Measurements from ENCODE around the gene CRLF1.

The CRLF1 gene

DNA sequence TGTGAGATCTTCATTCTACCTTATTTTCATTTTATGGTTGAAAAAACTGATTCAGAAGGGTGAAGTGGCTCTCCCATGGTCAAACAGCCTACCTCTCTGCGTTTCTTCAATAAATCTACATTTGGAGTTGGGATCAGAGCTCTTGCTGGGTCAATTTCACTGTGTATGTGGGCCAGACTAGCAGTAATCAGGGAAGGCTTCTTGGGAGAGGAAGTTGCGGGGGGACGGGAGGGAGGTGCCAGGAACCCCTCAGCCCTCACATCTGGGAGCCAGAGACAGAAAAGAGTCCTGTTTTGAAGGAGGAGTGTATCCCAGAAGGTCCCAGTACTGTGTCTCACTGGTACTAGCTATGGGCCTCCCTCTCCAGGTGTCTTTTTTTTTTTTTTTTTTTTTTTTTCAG, 48.0 kb downstream of the CRLF1 start:
- no peak for DNase-seq (ENCODE audit: low read depth, low spot score)

DNA sequence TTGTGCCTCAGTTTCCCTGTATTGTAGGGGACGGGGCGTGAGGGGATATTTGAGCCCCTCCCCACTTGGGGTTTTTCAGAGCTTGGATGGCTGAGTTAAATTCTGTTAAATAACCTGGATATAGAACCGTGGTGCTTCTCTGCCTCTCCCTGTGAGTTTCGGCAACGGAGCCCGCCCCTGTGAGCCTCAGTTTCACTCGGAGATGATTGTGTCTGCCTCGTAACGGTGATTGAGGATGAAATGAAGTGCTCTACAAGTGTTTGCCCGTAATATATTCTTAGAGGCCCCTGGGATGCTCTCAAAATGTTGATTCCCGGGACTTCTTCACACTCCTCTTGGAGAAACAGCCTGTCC, 48.4 kb downstream of the CRLF1 start:
- DNase-seq (ENCODE audit: low read depth, low spot score) = no peak

DNA sequence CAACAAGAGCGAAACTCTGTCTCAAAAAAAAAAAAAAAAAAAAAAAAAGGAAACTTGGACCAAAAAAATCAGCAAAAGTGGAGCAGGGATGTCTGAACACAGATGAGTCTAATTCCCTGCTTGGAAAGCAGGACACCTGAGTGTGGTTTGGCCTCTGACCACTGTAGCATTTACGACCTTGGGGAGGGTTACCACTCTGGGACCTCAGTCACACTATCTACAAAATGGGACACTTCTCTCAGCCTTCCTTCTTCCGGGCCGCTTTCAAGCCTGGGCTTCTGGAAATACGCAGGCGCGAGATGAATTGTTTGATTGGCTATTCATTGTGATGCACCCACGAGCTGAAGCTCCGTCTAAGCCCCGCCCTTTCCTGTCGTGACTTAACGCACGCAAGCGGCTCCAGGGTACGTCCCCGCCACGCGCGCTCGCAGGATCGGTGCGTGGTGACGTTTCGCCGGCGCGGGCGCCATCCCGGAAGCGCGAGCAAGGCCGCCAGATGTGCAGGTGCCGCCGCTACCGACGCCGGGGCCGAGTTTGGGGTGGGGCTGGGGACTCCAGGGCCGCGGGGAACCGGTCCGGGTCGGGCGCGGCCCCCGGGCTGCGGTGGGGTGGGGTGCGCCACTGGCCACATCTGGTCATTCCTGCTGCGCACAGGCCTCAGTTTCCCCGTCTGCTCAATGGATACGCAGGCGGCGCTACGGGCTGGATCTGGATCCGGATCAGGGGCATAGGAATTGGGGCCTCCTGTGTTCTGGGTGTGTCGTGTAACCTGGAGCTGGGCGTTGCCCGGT, 49.0 kb downstream of the CRLF1 start, which contains the start of gene KXD1:
KXD1 (plus strand) TSS at position 460 of the 791 bp plus-strand sequence. CDS start 4,187 bp downstream, outside the sequence.
- peak; percentile 98 for DNase-seq (ENCODE audit: low read depth, low spot score)

DNA sequence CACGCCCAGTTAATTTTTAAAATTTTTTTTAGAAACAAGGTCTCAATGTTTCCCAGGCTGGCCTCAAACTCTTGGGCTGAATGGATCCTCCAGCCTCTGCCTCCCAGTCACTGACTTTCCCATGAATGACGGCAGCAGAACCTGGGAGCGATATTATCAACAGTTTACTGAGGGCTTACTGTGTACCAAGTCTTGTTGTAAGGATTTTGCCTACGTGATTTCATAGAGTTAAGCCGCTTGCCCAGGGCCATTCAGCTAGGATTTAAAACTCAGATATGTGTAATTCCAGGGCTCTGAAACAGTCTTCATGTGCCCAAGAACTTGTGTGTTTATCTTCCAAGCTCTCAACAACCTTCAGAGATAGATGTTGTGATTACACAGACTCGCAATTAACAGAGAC, 55.0 kb downstream of the CRLF1 start:
- no peak for DNase-seq (ENCODE audit: low read depth, low spot score)

DNA sequence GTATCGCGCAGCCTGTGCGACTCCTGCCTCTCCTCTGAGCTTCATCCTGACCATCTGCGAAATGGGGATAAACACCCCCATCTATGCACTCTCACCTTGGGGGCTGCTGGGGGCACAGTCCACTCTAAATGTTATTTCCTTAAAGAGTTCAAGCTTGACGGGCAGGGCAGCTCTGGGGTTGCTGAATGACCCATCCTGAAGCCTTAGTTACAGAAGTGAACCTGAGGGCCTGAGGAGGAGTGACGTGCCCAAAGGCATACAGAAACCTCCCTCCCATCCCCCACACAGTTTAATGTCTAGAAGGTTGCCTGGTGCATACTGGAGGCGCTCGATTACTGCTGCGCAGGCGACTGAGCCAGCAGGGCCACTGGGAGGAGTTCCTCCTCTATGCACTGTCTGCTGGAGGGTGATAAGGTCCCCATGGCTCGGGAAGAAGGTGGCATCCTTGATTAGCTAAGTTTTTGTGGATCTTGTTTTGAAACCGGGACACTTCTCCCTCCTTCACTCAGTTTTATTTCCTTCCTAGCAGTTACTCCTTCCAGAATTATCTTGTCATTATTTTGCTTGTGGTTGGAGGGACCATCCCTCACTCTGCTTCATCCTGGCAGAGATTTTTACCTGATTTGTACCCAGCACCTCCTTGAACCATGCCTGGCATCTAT, 62.7 kb downstream of the CRLF1 start:
- DNase-seq (ENCODE audit: low read depth, low spot score) = peak; percentile 49
